IMR-90 (cell line): ENCODE measurements around the gene BMERB1. TPM values are rescaled to one million over a fixed set of nuclear protein-coding genes. Genes with fewer than 3 reads are reported as not detected.

ENCODE experiments used
- ATAC-seq: fragments of 200-7000 bp; cut with Tn5 transposase; 2 replicates; pipeline ENCODE4 v1.9.1; 2020; ENCODE audit warnings: low read depth, mild to moderate bottlenecking, moderate library complexity
- BruUV-seq: library from RNA; stranded (reverse); fragments of 400-500 nt; replicated peaks from 2 replicates; lab custom pipeline; 2021; lab: Mats Ljungman, UMichigan
- CTCF ChIA-PET: fragments of 300-600 bp; formaldehyde crosslinking; extraction: SDS; loops from one replicate; lab custom pipeline; 2021; ENCODE audit warnings: antibody characterized with exemption; lab: Yijun Ruan, JAX
- POLR2A ChIA-PET: fragments of 300-600 bp; sonication (Branson Sonifier 250); formaldehyde crosslinking; loops from one replicate; lab custom pipeline; 2022; ENCODE audit warnings: antibody characterized with exemption; ENCODE audit not compliant: unreplicated experiment; lab: Charles Lee
- DNase-seq: peaks from one replicate; pipeline ENCODE4 v3.0.0; 2013
- H2AFZ ChIP-seq: replicated peaks from 2 replicates; pipeline ENCODE3; 2013; ENCODE audit warnings: low read length, mild to moderate bottlenecking; ENCODE audit not compliant: poor library complexity
- H2AK5ac ChIP-seq: 2 replicates; pipeline ENCODE4 v1.6.1; 2013; ENCODE audit warnings: low read depth, low read length, inconsistent platforms
- H2AK9ac ChIP-seq: replicated peaks from 2 replicates; pipeline ENCODE3; 2013; ENCODE audit warnings: mild to moderate bottlenecking, low read depth, low read length, moderate library complexity; ENCODE audit not compliant: poor library complexity
- H2BK120ac ChIP-seq: 2 replicates; pipeline ENCODE4 v1.6.1; 2013; ENCODE audit warnings: low read depth, low read length, inconsistent platforms
- H2BK15ac ChIP-seq: 3 replicates; pipeline ENCODE4 v1.6.1; 2013; ENCODE audit warnings: low read depth, low read length, inconsistent platforms
- H2BK20ac ChIP-seq: 2 replicates; pipeline ENCODE4 v1.6.1; 2013; ENCODE audit warnings: low read depth, mild to moderate bottlenecking, inconsistent platforms, low read length, moderate library complexity
- H2BK5ac ChIP-seq: 2 replicates; pipeline ENCODE4 v1.6.1; 2013; ENCODE audit warnings: mild to moderate bottlenecking, low read depth, low read length, inconsistent platforms; ENCODE audit not compliant: poor library complexity, severe bottlenecking
- H3K14ac ChIP-seq: replicated peaks from 2 replicates; pipeline ENCODE4 v1.6.1; 2013; ENCODE audit warnings: low read depth, low read length, inconsistent platforms
- H3K18ac ChIP-seq: 2 replicates; pipeline ENCODE4 v1.6.1; 2013; ENCODE audit warnings: low read depth, low read length, control low read depth
- H3K23ac ChIP-seq: 2 replicates; pipeline ENCODE4 v1.6.1; 2013; ENCODE audit warnings: low read depth, low read length, inconsistent platforms
- H3K27ac ChIP-seq: 2 replicates; pipeline ENCODE4 v1.5.1; 2013; ENCODE audit warnings: mild to moderate bottlenecking, control low read depth, low read length; ENCODE audit not compliant: insufficient read depth
- H3K27me3 ChIP-seq: 2 replicates; pipeline ENCODE4 v1.6.1; 2013; ENCODE audit warnings: low read length; ENCODE audit not compliant: control insufficient read depth, insufficient read depth
- H3K36me3 ChIP-seq: 2 replicates; pipeline ENCODE4 v1.6.1; 2013; ENCODE audit warnings: low read length, mixed read lengths; ENCODE audit not compliant: control insufficient read depth, insufficient read depth
- H3K4ac ChIP-seq: 2 replicates; pipeline ENCODE4 v1.6.1; 2013; ENCODE audit warnings: low read depth, low read length, inconsistent platforms
- H3K4me1 ChIP-seq: 2 replicates; pipeline ENCODE4 v1.6.1; 2013; ENCODE audit warnings: low read length, mixed read lengths; ENCODE audit not compliant: control insufficient read depth, insufficient read depth
- H3K4me2 ChIP-seq: 2 replicates; pipeline ENCODE4 v1.6.1; 2013; ENCODE audit warnings: low read depth, mild to moderate bottlenecking, control low read depth, low read length, moderate library complexity
- H3K4me3 ChIP-seq: 2 replicates; pipeline ENCODE4 v1.5.1; 2013; ENCODE audit warnings: low read depth, mild to moderate bottlenecking, control low read depth, low read length, moderate library complexity; ENCODE audit not compliant: insufficient read depth
- H3K56ac ChIP-seq: 2 replicates; pipeline ENCODE4 v1.6.1; 2013; ENCODE audit warnings: low read length, inconsistent platforms; ENCODE audit not compliant: insufficient read depth; ENCODE audit errors: extremely low read depth
- H3K79me1 ChIP-seq, 2 experiments: 2 replicates each; pipeline ENCODE4 v1.6.1; 2013; ENCODE audit warnings: low read length in 2 of 2, inconsistent platforms in 1 of 2, low read depth in 1 of 2
- H3K9ac ChIP-seq: 2 replicates; pipeline ENCODE4 v1.6.1; 2013; ENCODE audit warnings: low read depth, low read length, control low read depth
- H3K9me1 ChIP-seq: 2 replicates; pipeline ENCODE4 v1.6.1; 2013; ENCODE audit warnings: low read length, inconsistent platforms; ENCODE audit not compliant: insufficient read depth
- H3K9me3 ChIP-seq: 2 replicates; pipeline ENCODE4 v1.6.1; 2013; ENCODE audit warnings: low read length; ENCODE audit not compliant: control insufficient read depth, insufficient read depth
- H4K20me1 ChIP-seq: 2 replicates; pipeline ENCODE4 v1.6.1; 2013; ENCODE audit warnings: low read length, inconsistent platforms; ENCODE audit not compliant: insufficient read depth
- H4K5ac ChIP-seq: 2 replicates; pipeline ENCODE4 v1.6.1; 2013; ENCODE audit warnings: mild to moderate bottlenecking, low read depth, low read length, control low read depth
- H4K8ac ChIP-seq, 2 experiments: 2 replicates each; pipeline ENCODE4 v1.6.1; 2013; ENCODE audit warnings: low read depth in 2 of 2, low read length in 2 of 2, control low read depth in 1 of 2, inconsistent platforms in 1 of 2
- H4K91ac ChIP-seq: 2 replicates; pipeline ENCODE4 v1.6.1; 2013; ENCODE audit warnings: low read depth, low read length, inconsistent platforms; ENCODE audit not compliant: insufficient read depth
- BHLHE40 ChIP-seq: fragments of 150-350 bp; IDR thresholded peaks from 2 replicates; pipeline ENCODE4 v1.6.1; 2016; ENCODE audit warnings: mild to moderate bottlenecking, low read depth, low read length
- CEBPB ChIP-seq: IDR thresholded peaks from 2 replicates; pipeline ENCODE4 v1.6.1; 2012; ENCODE audit warnings: low read depth, low read length, improper control_type of control experiment
- CHD1 ChIP-seq: IDR thresholded peaks from 2 replicates; pipeline ENCODE4 v1.6.1; 2012; ENCODE audit warnings: low read depth, low read length, improper control_type of control experiment
- FOS ChIP-seq: fragments of 150-350 bp; IDR thresholded peaks from 2 replicates; pipeline ENCODE4 v1.6.1; 2016; ENCODE audit warnings: low read depth, low read length
- MAFK ChIP-seq: IDR thresholded peaks from 2 replicates; pipeline ENCODE4 v1.6.1; 2012; ENCODE audit warnings: low read depth, low read length, improper control_type of control experiment
- MAZ ChIP-seq: IDR thresholded peaks from 2 replicates; pipeline ENCODE4 v1.6.1; 2012; ENCODE audit warnings: low read depth, mild to moderate bottlenecking, low read length, improper control_type of control experiment, moderate library complexity, borderline replicate concordance
- MXI1 ChIP-seq: IDR thresholded peaks from 2 replicates; pipeline ENCODE4 v1.6.1; 2012; ENCODE audit warnings: low read depth, mild to moderate bottlenecking, low read length, moderate library complexity, borderline replicate concordance
- NFE2L2 ChIP-seq: fragments of 150-350 bp; IDR thresholded peaks from 2 replicates; pipeline ENCODE4 v1.6.1; 2016; ENCODE audit warnings: low read depth, mild to moderate bottlenecking, low read length
- POLR2A ChIP-seq: IDR thresholded peaks from 2 replicates; pipeline ENCODE4 v1.6.1; 2012; ENCODE audit warnings: mild to moderate bottlenecking, low read depth, low read length
- RAD21 ChIP-seq: IDR thresholded peaks from 2 replicates; pipeline ENCODE4 v1.6.1; 2012; ENCODE audit warnings: low read length, improper control_type of control experiment
- RCOR1 ChIP-seq: IDR thresholded peaks from 2 replicates; pipeline ENCODE4 v1.6.1; 2012; ENCODE audit warnings: mild to moderate bottlenecking, low read length, improper control_type of control experiment; ENCODE audit not compliant: insufficient replicate concordance
- RFX5 ChIP-seq: IDR thresholded peaks from 2 replicates; pipeline ENCODE4 v1.8.0; 2012; ENCODE audit warnings: low read depth, mild to moderate bottlenecking, low read length, moderate library complexity
- SMC3 ChIP-seq: fragments of 150-350 bp; IDR thresholded peaks from 2 replicates; pipeline ENCODE4 v1.6.1; 2016; ENCODE audit warnings: low read depth, mild to moderate bottlenecking, antibody characterized with exemption, low read length, moderate library complexity
- WGBS, 2 experiments: methylation state at CpG; one replicate each; pipeline versions ENCODE4 v1.1.5 to v1.1.7; 2013; ENCODE audit warnings: missing lambda C conversion rate in 2 of 2; ENCODE audit not compliant: insufficient read length in 1 of 2; ENCODE audit errors: extremely low coverage in 2 of 2; 5-methylcytosine and 5-hydroxymethylcytosine counted together
- dilution Hi-C: fragments of 300-500 bp; cut with HindIII; formaldehyde crosslinking; loops from one replicate; pipeline ENCODE4 v1.14.3; 2018; ENCODE audit warnings: low sequenced_read_pairs; ENCODE audit not compliant: unreplicated experiment
- in situ Hi-C: fragments of 300-500 bp; cut with MboI; formaldehyde crosslinking; loops from 3 replicates; pipeline ENCODE4 v1.14.3; 2019; ENCODE audit warnings: low sequenced_read_pairs, inconsistent platforms, mixed read lengths
- intact Hi-C: fragments of 100-400 bp; cut with micrococcal nuclease; formaldehyde crosslinking; loops from 2 replicates; pipeline ENCODE4 v1.10.0; 2022
- polyA plus RNA-seq, 3 experiments: library from polyadenylated mRNA; depleted of rRNA; stranded (reverse); fragments of >200 nt; gene quantifications; 2 replicates each; pipeline ENCODE4 v1.2.3, GENCODE V29; 2012; ENCODE audit warnings: low replicate concordance in 1 of 3
- total RNA-seq: library from RNA; depleted of rRNA; stranded (reverse); fragments of >200 nt; gene quantifications from 2 replicates; pipeline ENCODE4 v1.2.3, GENCODE V29; 2012
- TF ChIP-seq, protein P1 (sequence below): fragments of 150-350 bp; IDR thresholded peaks from 2 replicates; pipeline ENCODE4 v1.6.1; 2017; ENCODE audit warnings: mild to moderate bottlenecking, antibody characterized with exemption, low read length, low read depth
- TF ChIP-seq, protein P2 (sequence below): conservative IDR thresholded peaks from 2 replicates; pipeline ENCODE4 v1.5.1; 2012; ENCODE audit warnings: mild to moderate bottlenecking, low read depth, low read length, improper control_type of control experiment
- TF ChIP-seq, protein P3 (sequence below): fragments of 150-350 bp; IDR thresholded peaks from 2 replicates; pipeline ENCODE4 v1.6.1; 2016; ENCODE audit warnings: low read depth, mild to moderate bottlenecking, low read length, moderate library complexity, borderline replicate concordance

BMERB1 gene
- total and polyA plus RNA-seq, 2 of the 4 experiments (the other 2 are of a cell fraction), result 22.6 to 32.9 TPM

DNA sequence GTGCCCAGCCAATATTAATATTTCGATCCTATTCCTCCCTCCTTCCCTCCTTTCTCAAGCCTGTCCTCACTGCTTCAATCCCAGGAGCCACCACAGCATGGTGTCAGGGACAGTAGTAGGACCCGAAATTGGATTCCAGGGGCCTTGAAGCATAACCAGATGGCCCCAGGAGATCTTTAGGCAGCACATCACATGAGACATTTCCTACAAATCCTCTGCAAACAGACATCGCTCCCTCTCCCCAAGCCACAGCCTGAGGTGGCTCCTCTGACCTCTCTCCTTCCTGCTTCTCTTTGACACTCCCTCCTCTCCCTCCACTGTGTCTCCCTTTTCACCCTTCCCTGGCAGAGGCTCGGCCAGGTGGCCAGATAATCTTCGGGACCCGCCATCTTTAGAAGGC, 76.6 kb downstream of the BMERB1 start:
- in situ Hi-C loops (no loop called here), dilution Hi-C loops (no loop called here), intact Hi-C loops (no loop called here)
- H2AK9ac ChIP-seq, result no peak overlapping the region
- no peak overlapping the region for H3K27ac ChIP-seq
- H3K4me1 ChIP-seq, result peaks cover 12% of the 10 kb centered on the region
- no peak for DNase-seq
- no peak overlapping the region for H2BK15ac ChIP-seq
- H2BK20ac ChIP-seq, result no peak overlapping the region
- 80% methylated on average over 1 of the region's 6 CpGs; no CpG with 5 or more reads in 1 of the 2 experiments for WGBS, 2 experiments
- CTCF ChIA-PET, result no interaction called here
- no peak overlapping the region for H3K18ac ChIP-seq
- H4K5ac ChIP-seq, result no peak overlapping the region
- no peak overlapping the region for H2BK120ac ChIP-seq
- H3K4me3 ChIP-seq, result no peak overlapping the region
- H2AK5ac ChIP-seq, result no peak overlapping the region
- no peak for ATAC-seq
- TF ChIP-seq POLR2A, result no peak
- no peak for TF ChIP-seq RFX5
- TF ChIP-seq NFE2L2, result no peak
- no peak for TF ChIP-seq RAD21
- no peak for TF ChIP-seq MAZ
- TF ChIP-seq, protein P1, sequence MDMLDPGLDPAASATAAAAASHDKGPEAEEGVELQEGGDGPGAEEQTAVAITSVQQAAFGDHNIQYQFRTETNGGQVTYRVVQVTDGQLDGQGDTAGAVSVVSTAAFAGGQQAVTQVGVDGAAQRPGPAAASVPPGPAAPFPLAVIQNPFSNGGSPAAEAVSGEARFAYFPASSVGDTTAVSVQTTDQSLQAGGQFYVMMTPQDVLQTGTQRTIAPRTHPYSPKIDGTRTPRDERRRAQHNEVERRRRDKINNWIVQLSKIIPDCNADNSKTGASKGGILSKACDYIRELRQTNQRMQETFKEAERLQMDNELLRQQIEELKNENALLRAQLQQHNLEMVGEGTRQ, result no peak
- TF ChIP-seq, protein P2, sequence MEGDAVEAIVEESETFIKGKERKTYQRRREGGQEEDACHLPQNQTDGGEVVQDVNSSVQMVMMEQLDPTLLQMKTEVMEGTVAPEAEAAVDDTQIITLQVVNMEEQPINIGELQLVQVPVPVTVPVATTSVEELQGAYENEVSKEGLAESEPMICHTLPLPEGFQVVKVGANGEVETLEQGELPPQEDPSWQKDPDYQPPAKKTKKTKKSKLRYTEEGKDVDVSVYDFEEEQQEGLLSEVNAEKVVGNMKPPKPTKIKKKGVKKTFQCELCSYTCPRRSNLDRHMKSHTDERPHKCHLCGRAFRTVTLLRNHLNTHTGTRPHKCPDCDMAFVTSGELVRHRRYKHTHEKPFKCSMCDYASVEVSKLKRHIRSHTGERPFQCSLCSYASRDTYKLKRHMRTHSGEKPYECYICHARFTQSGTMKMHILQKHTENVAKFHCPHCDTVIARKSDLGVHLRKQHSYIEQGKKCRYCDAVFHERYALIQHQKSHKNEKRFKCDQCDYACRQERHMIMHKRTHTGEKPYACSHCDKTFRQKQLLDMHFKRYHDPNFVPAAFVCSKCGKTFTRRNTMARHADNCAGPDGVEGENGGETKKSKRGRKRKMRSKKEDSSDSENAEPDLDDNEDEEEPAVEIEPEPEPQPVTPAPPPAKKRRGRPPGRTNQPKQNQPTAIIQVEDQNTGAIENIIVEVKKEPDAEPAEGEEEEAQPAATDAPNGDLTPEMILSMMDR, result no peak
- no peak for TF ChIP-seq SMC3
- no peak for TF ChIP-seq FOS
- no peak for TF ChIP-seq MXI1
- TF ChIP-seq BHLHE40, result no peak
- TF ChIP-seq, protein P3, sequence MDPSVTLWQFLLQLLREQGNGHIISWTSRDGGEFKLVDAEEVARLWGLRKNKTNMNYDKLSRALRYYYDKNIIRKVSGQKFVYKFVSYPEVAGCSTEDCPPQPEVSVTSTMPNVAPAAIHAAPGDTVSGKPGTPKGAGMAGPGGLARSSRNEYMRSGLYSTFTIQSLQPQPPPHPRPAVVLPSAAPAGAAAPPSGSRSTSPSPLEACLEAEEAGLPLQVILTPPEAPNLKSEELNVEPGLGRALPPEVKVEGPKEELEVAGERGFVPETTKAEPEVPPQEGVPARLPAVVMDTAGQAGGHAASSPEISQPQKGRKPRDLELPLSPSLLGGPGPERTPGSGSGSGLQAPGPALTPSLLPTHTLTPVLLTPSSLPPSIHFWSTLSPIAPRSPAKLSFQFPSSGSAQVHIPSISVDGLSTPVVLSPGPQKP, result no peak
- TF ChIP-seq CEBPB, result no peak
- TF ChIP-seq RCOR1, result no peak
- TF ChIP-seq CHD1, result no peak
- no peak for TF ChIP-seq MAFK
- POLR2A ChIA-PET, result no interaction called here
- no peak overlapping the region for H3K4ac ChIP-seq
- no peaks in the 10 kb centered on the region for H3K27me3 ChIP-seq
- no peak overlapping the region for H2BK5ac ChIP-seq
- H3K23ac ChIP-seq, result no peak overlapping the region
- no peak overlapping the region for H3K14ac ChIP-seq
- H3K9me3 ChIP-seq, result no peaks in the 10 kb centered on the region
- H4K20me1 ChIP-seq, result no peaks in the 10 kb centered on the region
- peaks cover 9% of the 10 kb centered on the region; the same call in 1 of the 2 replicates for H3K9me1 ChIP-seq
- no TSS peak for BruUV-seq
- no peak overlapping the region for H4K8ac ChIP-seq
- peaks cover 23 to 28% of the 10 kb centered on the region in 2 experiments for H3K79me1 ChIP-seq
- no peak overlapping the region for H4K91ac ChIP-seq
- no peak overlapping the region for H2AFZ ChIP-seq
- H3K36me3 ChIP-seq, result peaks cover 9% of the 10 kb centered on the region
- no peak overlapping the region for H3K4me2 ChIP-seq
- H3K56ac ChIP-seq, result no peak overlapping the region
- no peak overlapping the region for H3K9ac ChIP-seq
